GM18870 (cell line): Measurements from ENCODE around the gene SLC16A7.
"Not testable (repeated sequence)": the region's sequence is repeated elsewhere in the genome, so short reads cannot be mapped to it uniquely, and the experiment has no call there.

Experiments
- ATAC-seq: cut with Tn5 transposase; IDR thresholded peaks from one replicate; pipeline ENCODE4 v1.9.1; 2021; ENCODE audit warnings: moderate library complexity; ENCODE audit not compliant: unreplicated experiment

Gene SLC16A7

GRCh38 chr12:59734371-59734770, 138.5 kb downstream of the SLC16A7 start:
- no peak for ATAC-seq

DNA sequence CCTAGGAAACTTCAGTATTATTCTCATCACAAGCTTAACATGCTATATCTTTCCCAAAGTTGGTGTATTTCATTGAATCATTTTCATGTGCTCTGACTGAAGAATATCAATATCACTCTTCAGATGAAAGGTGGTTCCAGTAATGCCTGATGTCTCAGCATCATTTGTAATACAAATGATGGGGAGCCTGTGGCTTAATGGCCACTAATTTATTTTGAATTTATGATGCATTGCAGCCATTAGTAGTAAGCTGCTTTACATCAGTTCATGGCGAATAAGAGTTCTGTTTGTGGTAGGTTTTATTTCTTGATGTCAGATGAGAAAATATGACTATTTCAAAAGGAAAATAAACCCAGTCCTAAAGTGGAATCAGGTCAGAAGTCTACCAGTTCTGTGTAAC, 139.4 kb downstream of the SLC16A7 start:
- no peak for ATAC-seq

DNA sequence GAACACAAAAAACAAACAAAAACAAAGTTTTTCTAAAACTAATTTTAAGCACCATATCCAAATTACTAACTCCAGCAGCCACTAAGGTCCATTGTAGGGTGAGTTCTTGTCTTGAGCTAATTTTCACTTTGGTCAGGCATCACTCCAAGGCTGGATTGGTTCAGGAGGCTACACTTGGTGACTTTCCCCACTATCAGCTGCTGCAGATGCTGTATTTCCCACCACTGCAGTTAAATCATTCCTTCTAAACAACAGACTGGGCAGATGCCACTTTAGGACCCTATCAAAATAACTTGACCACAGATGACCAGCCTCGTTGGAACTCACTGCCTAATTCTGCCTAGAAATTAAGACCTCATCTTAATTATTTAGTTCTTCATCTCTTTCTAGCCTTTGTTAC, 140.5 kb downstream of the SLC16A7 start:
- ATAC-seq = no peak

- ATAC-seq = no peak
These were observed 141.0 kb downstream of the SLC16A7 start for GRCh38 chr12:59736786-59737185.

DNA sequence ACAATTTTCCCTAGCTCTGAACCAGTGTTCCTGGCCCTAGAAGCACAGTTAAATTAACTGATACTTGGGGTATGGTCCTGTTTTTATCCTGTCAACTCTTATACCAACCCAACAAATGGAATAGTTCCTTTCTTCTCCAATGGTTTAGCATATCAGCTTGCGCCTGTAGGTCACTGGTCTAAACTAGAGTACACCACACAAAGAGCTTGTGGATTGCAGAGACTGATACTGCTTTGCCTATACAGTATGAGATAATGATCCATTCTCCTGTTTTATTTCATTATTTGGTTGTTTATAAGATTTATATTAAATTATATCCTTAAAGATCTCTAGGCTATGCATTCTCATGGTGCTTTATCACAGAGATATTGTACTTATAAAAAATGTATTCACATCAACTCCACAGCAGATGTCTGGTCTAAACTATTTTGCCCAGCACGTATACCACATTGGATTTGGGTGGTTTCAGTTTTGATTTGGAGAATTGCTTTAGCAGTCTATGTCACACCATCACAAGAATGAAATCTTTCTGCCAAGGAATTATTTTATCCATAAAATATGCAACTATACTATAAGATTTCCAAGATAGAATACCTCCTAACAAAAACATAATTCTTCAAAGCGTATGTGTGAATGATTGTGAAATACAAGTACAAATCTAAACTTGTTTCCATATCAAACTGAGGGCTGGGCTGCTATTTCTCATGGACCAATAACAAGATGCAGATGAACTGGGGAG, 142.1 kb downstream of the SLC16A7 start:
- no peak for ATAC-seq

DNA sequence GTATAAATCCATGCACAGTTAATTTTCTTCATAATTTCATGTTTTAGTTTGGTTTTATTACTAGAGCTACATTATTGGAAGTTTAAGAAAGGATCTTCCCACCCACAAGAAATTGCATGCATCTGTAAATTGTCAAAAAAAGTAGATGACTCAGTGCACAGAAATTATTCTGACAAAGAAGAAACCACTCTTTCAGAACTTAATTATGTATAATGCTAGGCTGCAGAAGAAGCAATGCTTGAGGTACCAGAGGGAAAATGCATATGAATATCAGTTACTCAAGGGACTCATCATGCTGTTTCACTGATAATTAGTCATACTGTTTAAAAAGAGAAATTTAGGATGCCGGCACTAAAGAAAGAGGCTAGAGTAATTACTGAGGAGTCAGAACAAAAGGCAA, 147.0 kb downstream of the SLC16A7 start:
- ATAC-seq = no peak

DNA sequence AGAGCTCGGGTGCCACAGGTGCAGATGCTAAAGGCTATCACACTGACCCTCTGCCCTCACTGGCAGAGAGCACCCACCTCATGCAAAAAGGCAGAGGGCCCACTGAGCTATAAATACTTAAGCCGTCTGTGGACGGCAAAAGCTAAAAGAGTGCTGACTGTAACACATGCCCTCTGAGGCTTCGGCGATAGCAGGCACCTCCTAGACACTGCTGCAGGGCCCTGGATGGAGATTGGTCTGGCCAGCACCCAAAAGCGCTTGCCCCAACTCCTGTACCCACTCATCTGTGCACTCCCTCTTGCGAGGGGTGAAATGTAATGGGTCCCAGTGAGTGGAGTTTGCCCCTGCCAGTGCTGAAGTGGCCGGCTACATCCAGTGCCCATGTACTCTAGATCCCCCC, 148.7 kb downstream of the SLC16A7 start:
- no peak for ATAC-seq

DNA sequence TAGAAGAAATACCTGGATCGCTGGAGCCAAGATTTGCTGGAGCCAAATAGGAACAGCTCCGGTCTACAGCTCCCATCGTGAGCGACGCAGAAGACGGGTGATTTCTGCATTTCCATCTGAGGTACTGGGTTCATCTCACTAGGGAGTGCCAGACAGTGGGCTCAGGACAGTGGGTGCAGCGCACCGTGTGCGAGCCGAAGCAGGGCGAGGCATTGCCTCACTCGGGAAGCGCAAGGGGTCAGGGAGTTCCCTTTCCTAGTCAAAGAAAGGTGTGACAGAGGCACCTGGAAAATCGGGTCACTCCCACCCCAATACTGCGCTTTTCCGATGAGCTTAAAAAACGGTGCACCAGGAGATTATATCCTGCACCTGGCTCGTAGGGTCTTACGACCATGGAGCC, 155.3 kb downstream of the SLC16A7 start:
- not testable (repeated sequence) for ATAC-seq

DNA sequence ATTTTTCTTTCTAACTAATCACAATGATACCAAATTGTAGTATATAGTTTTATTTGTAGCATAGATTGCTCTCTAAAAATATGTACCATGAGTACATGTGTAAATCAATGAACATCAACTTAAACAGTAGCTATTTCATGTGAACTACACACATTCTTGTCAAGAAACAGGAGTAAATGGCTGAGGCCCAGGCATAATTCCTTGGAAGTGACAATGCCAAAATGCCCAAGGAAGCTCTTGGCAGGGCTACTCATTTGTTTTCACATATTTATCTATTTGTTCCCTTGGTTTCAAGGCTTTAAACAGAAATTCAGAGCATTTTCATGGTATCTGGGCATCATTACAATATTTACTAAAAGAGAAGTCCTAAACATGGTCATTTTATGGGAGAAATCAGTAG, 165.7 kb downstream of the SLC16A7 start:
- ATAC-seq = no peak

DNA sequence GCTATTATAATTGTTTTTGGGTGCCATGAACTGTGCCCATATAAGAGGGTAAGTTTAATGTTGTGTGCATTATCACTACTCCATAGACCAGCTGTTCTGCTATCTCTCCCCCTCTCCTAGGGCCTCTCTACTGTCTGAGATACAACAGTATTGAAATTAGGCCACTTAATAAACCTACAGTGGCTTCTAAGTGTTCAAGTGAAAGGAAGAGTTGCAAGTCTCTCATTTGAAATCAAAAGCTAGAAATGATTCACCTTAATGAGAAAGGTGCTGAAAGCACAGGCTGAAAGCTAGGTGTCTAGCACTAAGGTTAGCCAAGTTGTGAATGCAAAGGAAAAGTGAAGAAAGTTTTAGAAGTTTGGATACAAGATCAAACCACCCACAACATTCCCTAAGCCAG, 168.0 kb downstream of the SLC16A7 start:
- ATAC-seq = peak; percentile 75

DNA sequence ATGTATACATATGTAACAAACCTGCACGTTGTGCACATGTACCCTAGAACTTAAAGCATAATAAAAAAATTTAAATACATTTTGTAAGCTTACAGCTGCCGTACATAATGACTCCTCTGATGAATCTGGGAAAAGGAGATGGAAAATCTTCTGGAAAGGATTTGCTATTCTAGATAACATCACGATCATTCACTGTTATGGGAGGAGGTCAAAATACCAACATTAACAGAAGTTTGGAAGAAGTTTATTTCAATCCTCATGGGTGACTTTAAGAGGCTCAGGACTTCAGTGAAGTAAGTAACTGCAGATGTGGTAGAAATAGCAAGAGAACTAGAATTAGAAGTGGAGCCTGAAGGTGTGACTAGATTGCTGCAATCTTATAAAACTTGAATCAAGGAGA, 172.2 kb downstream of the SLC16A7 start:
- no peak for ATAC-seq

GRCh38 chr12:59780605-59781135, 184.8 kb downstream of the SLC16A7 start:
- no peak for ATAC-seq

- no peak for ATAC-seq
These were observed 191.8 kb downstream of the SLC16A7 start for GRCh38 chr12:59787610-59788009.

DNA sequence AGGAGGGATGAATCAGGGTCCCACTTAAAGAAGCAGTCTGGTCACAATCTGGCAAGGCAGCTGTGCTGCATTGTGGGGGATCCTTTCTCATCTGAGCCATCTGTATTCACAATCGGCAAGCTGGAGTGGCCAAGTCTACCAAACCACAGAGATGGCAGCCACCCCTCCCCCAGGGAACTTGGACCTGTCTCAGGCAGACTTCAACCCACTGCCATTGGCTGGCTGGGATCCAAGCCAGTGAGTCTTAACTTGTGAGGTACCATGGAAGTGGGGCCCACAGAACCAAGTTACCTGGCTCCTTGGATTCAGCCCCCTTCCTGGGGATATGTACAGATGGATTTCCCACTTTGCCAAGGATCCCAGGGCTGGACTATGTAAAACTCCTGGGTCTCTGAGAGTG, 196.8 kb downstream of the SLC16A7 start:
- ATAC-seq = no peak

DNA sequence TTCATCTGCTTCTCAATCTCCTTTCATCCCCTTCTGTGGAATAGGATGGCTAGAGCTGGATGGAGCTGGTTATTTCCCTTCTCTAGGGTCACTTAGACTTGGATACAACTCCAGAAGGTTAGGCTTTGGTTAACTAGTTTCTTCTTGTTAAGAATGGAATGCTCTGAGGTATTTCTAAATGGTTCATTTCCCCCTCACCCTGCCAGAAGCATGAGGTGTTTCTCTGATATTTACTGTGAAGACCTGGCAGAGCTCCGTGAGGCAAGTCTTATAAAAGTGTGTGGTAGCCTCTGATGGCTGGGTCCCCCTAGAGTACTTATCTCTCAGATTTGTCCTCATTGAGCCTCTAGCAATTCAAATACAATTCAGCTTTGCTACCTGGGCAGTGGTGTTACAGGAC, 207.9 kb downstream of the SLC16A7 start:
- no peak for ATAC-seq

- ATAC-seq = peak; percentile 86
These were observed 212.6 kb downstream of the SLC16A7 start for GRCh38 chr12:59808317-59808910.

- no peak for ATAC-seq
These were observed 216.2 kb downstream of the SLC16A7 start for GRCh38 chr12:59811991-59812390.

DNA sequence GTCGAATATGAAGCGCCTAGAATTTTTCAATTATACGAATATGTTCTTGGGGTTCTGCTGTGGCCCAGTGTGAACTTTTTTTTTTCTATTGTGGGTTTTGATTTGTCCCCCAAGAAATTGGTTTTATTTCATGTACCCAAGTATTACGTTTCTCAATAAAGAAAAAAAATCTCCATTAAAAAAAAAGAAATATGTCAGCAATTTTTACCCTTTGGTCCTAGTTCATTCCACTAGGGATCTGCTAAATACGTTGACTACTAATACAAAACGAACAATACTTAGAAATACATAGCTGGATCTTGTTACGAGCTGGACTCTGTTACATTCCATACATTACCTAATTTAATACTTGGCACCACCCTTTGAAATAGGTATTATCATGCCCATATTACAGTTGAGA, 216.9 kb downstream of the SLC16A7 start:
- no peak for ATAC-seq

DNA sequence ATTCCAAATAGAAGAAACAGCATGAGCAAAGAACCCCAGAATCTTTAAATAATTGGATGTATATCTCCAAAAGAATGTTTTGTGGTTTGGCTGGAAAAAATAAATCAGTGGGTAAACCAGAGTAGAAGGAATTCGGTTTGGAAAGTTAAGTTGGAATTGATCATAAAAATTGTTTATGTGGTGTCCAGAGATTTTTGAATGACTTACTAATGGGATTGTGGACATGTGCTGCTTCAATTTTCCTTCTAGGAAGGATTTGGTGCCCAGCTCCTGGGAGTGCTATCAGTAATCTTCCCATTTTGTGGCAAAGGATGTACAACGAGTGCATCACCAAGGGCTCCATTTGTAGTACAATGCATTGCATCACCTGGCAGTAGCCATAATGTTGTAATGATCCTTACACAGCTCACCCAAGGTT, 224.8 kb downstream of the SLC16A7 start:
- no peak for ATAC-seq

GRCh38 chr12:59823567-59823966, 227.7 kb downstream of the SLC16A7 start:
- ATAC-seq = no peak

GRCh38 chr12:59827767-59828166, 231.9 kb downstream of the SLC16A7 start:
- ATAC-seq = no peak

GRCh38 chr12:59828521-59828920, 232.7 kb downstream of the SLC16A7 start:
- ATAC-seq = no peak

- no peak for ATAC-seq
These were observed 237.6 kb downstream of the SLC16A7 start for GRCh38 chr12:59833408-59833807.
